Measurements from ENCODE around the gene TMEM63B. TPM values are rescaled to one million over a fixed set of nuclear protein-coding genes. Genes with fewer than 3 reads are reported as not detected.
"Not testable (repeated sequence)": the region's sequence is repeated elsewhere in the genome, so short reads cannot be mapped to it uniquely, and the experiment has no call there.

TMEM63B gene
- polyA plus RNA-seq, 2 of the 4 experiments (the other 2 are of a cell fraction): 21.6 to 24.0 TPM

- DNase-seq (ENCODE audit: low read depth in 1 of 2, low spot score in 1 of 2) (no peak), ATAC-seq (no peak), FAIRE-seq (no peak)
- H3K4me3 ChIP-seq: no peak overlapping the region
- no peaks in the 10 kb centered on the region for H3K9me3 ChIP-seq
- no peak overlapping the region for H3K27ac ChIP-seq
- ChIA-PET CTCF (interaction anchor here (0.9 kb wide), 1 partner anchor 11 kb away, joined by 4 read pairs; no protein-coding TSS in a partner anchor), POLR2A (no interaction called here)
- no peak overlapping the region for H3K4me2 ChIP-seq
- H3K4me1 ChIP-seq: no peaks in the 10 kb centered on the region
- 90% methylated on average over 5 of the region's 5 CpGs for WGBS (ENCODE audit: missing lambda C conversion rate)
- no peak for TF ChIP-seq BCL3 (IDR thresholded peaks at IDR 0.05)
Measured at GRCh38 chr6:44093066-44093465, 34.3 kb upstream of the TMEM63B start.

DNA sequence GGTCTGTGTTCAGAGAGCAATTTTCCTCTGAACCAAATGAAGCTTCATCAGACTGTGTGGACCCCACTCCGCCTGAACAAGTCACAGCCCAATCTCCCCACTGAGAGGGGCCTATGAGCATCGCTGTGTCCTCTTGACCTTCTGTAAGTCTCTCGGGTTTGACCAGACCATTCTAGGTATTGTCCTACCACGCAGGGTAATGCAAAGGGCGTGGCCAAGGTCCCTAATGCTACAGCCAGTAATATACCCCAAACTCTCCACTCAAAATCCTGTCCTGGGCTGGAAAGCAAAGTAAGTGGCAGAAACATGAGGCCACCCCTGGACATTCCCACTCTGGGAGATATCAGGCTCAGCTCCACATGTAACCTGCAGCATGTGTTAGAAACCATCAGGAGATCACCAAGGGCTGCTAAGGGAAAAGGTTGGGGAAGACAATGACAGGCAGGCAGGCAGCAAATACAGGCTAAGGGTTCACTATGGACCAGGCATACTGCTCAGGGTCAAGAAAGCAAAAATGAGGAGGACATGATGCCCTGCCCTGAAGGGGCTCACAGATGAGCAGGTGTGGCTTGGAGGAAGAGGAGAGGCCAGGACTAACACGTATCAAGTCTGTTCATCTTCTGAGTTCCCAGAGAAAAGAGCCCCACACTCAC, 33.5 kb upstream of the TMEM63B start:
- FAIRE-seq: no peak
- H3K9me3 ChIP-seq: no peaks in the 10 kb centered on the region
- H3K4me2 ChIP-seq: no peak overlapping the region
- no peak overlapping the region for H3K4me3 ChIP-seq
- CTCF ChIA-PET: interaction anchor here (0.6 to 4.0 kb wide), 4 partner anchors 11 to 60 kb away, joined by 3 to 19 read pairs (median 4); no protein-coding TSS in a partner anchor
- no peak for TF ChIP-seq RCOR1 (IDR thresholded peaks at IDR 0.05; ENCODE audit: low read depth, low read length)
- no peak for TF ChIP-seq CHD4 (IDR thresholded peaks at IDR 0.05; ENCODE audit: borderline replicate concordance)
- TF ChIP-seq, protein P1, sequence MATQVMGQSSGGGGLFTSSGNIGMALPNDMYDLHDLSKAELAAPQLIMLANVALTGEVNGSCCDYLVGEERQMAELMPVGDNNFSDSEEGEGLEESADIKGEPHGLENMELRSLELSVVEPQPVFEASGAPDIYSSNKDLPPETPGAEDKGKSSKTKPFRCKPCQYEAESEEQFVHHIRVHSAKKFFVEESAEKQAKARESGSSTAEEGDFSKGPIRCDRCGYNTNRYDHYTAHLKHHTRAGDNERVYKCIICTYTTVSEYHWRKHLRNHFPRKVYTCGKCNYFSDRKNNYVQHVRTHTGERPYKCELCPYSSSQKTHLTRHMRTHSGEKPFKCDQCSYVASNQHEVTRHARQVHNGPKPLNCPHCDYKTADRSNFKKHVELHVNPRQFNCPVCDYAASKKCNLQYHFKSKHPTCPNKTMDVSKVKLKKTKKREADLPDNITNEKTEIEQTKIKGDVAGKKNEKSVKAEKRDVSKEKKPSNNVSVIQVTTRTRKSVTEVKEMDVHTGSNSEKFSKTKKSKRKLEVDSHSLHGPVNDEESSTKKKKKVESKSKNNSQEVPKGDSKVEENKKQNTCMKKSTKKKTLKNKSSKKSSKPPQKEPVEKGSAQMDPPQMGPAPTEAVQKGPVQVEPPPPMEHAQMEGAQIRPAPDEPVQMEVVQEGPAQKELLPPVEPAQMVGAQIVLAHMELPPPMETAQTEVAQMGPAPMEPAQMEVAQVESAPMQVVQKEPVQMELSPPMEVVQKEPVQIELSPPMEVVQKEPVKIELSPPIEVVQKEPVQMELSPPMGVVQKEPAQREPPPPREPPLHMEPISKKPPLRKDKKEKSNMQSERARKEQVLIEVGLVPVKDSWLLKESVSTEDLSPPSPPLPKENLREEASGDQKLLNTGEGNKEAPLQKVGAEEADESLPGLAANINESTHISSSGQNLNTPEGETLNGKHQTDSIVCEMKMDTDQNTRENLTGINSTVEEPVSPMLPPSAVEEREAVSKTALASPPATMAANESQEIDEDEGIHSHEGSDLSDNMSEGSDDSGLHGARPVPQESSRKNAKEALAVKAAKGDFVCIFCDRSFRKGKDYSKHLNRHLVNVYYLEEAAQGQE (IDR thresholded peaks at IDR 0.05): no peak
- TF ChIP-seq GATA3 (IDR thresholded peaks at IDR 0.05; ENCODE audit: borderline replicate concordance): no peak
- no peak for ATAC-seq
- no peak for DNase-seq (ENCODE audit: low read depth in 1 of 2, low spot score in 1 of 2)
- no peaks in the 10 kb centered on the region for H3K4me1 ChIP-seq
- POLR2A ChIA-PET: interaction anchor here (0.6 kb wide), 1 partner anchor 291 kb away, joined by 3 read pairs; no protein-coding TSS in a partner anchor
- 87% methylated on average over 6 of the region's 6 CpGs for WGBS (ENCODE audit: missing lambda C conversion rate)
- H3K27ac ChIP-seq: no peak overlapping the region

DNA sequence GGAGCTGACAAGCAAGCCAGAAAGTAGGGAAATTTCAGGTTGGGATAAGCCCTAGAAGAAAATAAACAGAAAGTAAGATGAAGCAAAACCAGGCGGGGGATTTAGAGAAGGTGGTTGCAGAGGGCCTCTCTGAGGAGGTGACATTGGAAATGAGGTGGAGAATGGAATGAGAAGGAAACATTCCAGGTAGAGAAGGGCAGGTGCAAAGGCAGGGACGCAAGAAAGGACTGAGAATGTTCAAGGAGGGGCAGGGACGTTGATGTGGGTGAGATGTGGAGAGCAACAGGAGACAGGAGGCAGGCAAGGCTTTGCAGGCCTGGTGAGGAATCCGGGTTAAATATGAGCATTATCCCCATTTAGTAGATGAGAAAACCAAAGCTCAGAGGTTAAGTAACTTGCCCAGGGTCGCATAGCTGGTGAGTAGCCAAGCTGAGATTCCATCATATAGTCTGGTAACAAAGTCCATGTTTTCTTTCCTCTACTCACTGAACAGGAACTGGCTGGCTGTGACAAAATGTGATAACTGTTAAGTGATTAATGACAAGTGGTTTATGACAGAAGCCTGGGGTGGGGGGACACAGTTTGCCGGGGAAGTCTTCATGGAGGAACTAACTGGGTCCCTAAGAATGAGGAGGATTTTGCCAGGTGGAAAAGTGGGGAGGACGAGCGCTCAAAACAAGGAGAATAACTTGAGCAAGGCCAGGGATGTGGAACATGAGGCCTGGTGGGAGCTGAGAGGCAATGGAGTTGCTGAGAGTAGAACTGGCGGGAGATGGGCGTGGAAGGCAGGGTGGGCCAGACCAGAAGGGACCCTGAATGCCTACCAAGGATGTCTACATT, 32.7 kb upstream of the TMEM63B start:
- no peak for FAIRE-seq

GRCh38 chr6:44095243-44095623, 32.1 kb upstream of the TMEM63B start:
- H3K4me3 ChIP-seq; FAIRE-seq; H3K4me2 ChIP-seq; H3K27ac ChIP-seq; DNase-seq (ENCODE audit: low read depth in 1 of 2, low spot score in 1 of 2); POLR2A ChIA-PET; H3K4me1 ChIP-seq; ATAC-seq; H3K9me3 ChIP-seq: not testable (repeated sequence)
- CTCF ChIA-PET: interaction anchor here (0.7 to 4.0 kb wide), 10 partner anchors 16 to 243 kb away, joined by 3 to 19 read pairs (median 4); partner anchors contain the start of gene AARS2
- WGBS (ENCODE audit: missing lambda C conversion rate): 79% methylated on average over 6 of the region's 6 CpGs

More for the DNA sequence above, 32.7 kb upstream of the TMEM63B start:
- CTCF ChIA-PET: interaction anchor here (0.8 to 4.0 kb wide), 7 partner anchors 15 to 151 kb away, joined by 3 to 19 read pairs (median 5); no protein-coding TSS in a partner anchor
- ATAC-seq: no peak
- TF ChIP-seq E2F6 (IDR thresholded peaks at IDR 0.05; ENCODE audit: borderline replicate concordance, low read depth) (no peak), FOXS1 (CRISPR knock-in tag; IDR thresholded peaks at IDR 0.05) (no peak), SMC3 (IDR thresholded peaks at IDR 0.05) (no peak), CHD4 (IDR thresholded peaks at IDR 0.05; ENCODE audit: borderline replicate concordance) (no peak), JUN (IDR thresholded peaks at IDR 0.05) (no peak), RFX5 (IDR thresholded peaks at IDR 0.05) (no peak), HOXB5 (CRISPR knock-in tag; IDR thresholded peaks at IDR 0.05) (no peak), NPAS2 (CRISPR knock-in tag; IDR thresholded peaks at IDR 0.05; ENCODE audit: borderline replicate concordance) (no peak), HEYL (CRISPR knock-in tag; IDR thresholded peaks at IDR 0.05) (no peak), GATA3 (IDR thresholded peaks at IDR 0.05; ENCODE audit: borderline replicate concordance) (no peak), ZSCAN20 (CRISPR knock-in tag; IDR thresholded peaks at IDR 0.05) (no peak), FOSB (CRISPR knock-in tag; IDR thresholded peaks at IDR 0.05) (no peak), CBX8 (IDR thresholded peaks at IDR 0.05) (no peak), HOXB13 (CRISPR knock-in tag; IDR thresholded peaks at IDR 0.05; ENCODE audit: low read depth) (no peak), ZFP36 (IDR thresholded peaks at IDR 0.05; ENCODE audit: borderline replicate concordance, partially characterized antibody) (no peak), MAZ (IDR thresholded peaks at IDR 0.05; ENCODE audit: borderline replicate concordance, low read depth, low read length) (no peak), BCL3 (IDR thresholded peaks at IDR 0.05) (no peak), RNF2 (IDR thresholded peaks at IDR 0.05; ENCODE audit: borderline replicate concordance, low read depth) (no peak)
- TF ChIP-seq, protein P2, sequence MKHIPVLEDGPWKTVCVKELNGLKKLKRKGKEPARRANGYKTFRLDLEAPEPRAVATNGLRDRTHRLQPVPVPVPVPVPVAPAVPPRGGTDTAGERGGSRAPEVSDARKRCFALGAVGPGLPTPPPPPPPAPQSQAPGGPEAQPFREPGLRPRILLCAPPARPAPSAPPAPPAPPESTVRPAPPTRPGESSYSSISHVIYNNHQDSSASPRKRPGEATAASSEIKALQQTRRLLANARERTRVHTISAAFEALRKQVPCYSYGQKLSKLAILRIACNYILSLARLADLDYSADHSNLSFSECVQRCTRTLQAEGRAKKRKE (CRISPR knock-in tag; IDR thresholded peaks at IDR 0.05; ENCODE audit: low read depth): no peak
- H3K4me1 ChIP-seq: no peaks in the 10 kb centered on the region
- H3K9me3 ChIP-seq: no peaks in the 10 kb centered on the region
- no peak for DNase-seq (ENCODE audit: low read depth in 1 of 2, low spot score in 1 of 2)
- 74% methylated on average over 10 of the region's 10 CpGs for WGBS (ENCODE audit: missing lambda C conversion rate)
- POLR2A ChIA-PET: no interaction called here
- H3K4me3 ChIP-seq: no peak overlapping the region
- no peak overlapping the region for H3K4me2 ChIP-seq
- no peak overlapping the region for H3K27ac ChIP-seq
